Keratinocyte (primary cell): ENCODE data around the gene GATAD2B. TPM values are rescaled to one million over a fixed set of nuclear protein-coding genes. Genes with fewer than 3 reads are reported as not detected.

Experiments used
- DNase-seq: peaks from one replicate; pipeline ENCODE4 v3.0.0-alpha.2; 2011; ENCODE audit warnings: low read depth, missing footprints, low spot score
- FAIRE-seq: peaks from 2 replicates; lab custom pipeline; 2011; peaks lifted over from hg19 to GRCh38; lab: Jason Lieb, UNC
- H2AFZ ChIP-seq: 2 replicates; pipeline ENCODE4 v1.6.0; 2012; ENCODE audit warnings: low read length, control low read depth, inconsistent platforms; ENCODE audit not compliant: control insufficient read depth
- H3K27ac ChIP-seq: 2 replicates; pipeline ENCODE4 v1.5.1; 2011; ENCODE audit warnings: low read length; ENCODE audit not compliant: control insufficient read depth, insufficient read depth
- H3K27me3 ChIP-seq: 3 replicates; pipeline ENCODE4 v1.6.0; 2011; ENCODE audit warnings: low read length; ENCODE audit not compliant: control insufficient read depth, insufficient read depth; ENCODE audit errors: extremely low read depth
- H3K36me3 ChIP-seq, 2 experiments: 2 replicates in 1 of 2; 3 replicates in 1 of 2; pipeline ENCODE4 v1.5.1; 2011; ENCODE audit warnings: low read length in 2 of 2, mild to moderate bottlenecking in 1 of 2; ENCODE audit not compliant: control insufficient read depth in 2 of 2, insufficient read depth in 2 of 2; ENCODE audit errors: extremely low read depth in 1 of 2
- H3K4me1 ChIP-seq: 3 replicates; pipeline ENCODE4 v1.5.1; 2011; ENCODE audit warnings: low read length; ENCODE audit not compliant: control insufficient read depth, insufficient read depth; ENCODE audit errors: extremely low read depth
- H3K4me2 ChIP-seq: 3 replicates; pipeline ENCODE4 v1.6.0; 2011; ENCODE audit warnings: low read depth, low read length; ENCODE audit not compliant: control insufficient read depth, insufficient read depth; ENCODE audit errors: extremely low read depth
- H3K4me3 ChIP-seq, 3 experiments: fragments of 200-600 bp in 1 of 3; sonication (generic) in 1 of 3; 2 replicates in 2 of 3; 3 replicates in 1 of 3; pipeline ENCODE4 v1.5.1; 2011 to 2016; ENCODE audit warnings: low read length in 3 of 3, mild to moderate bottlenecking in 3 of 3, control low read depth in 2 of 3, inconsistent platforms in 1 of 3, low read depth in 1 of 3, mixed read lengths in 1 of 3, mixed run types in 1 of 3, moderate library complexity in 1 of 3; ENCODE audit not compliant: control insufficient read depth in 2 of 3, insufficient read depth in 2 of 3; ENCODE audit errors: extremely low read depth in 1 of 3
- H3K79me2 ChIP-seq: 2 replicates; pipeline ENCODE4 v1.6.0; 2012; ENCODE audit warnings: low read length; ENCODE audit not compliant: control insufficient read depth, insufficient read depth
- H3K9ac ChIP-seq: 3 replicates; pipeline ENCODE4 v1.6.0; 2011; ENCODE audit warnings: low read length; ENCODE audit not compliant: control insufficient read depth, insufficient read depth; ENCODE audit errors: extremely low read depth
- H3K9me1 ChIP-seq: 3 replicates; pipeline ENCODE4 v1.6.0; 2011; ENCODE audit warnings: low read length; ENCODE audit not compliant: control insufficient read depth, insufficient read depth; ENCODE audit errors: extremely low read depth
- H3K9me3 ChIP-seq: 2 replicates; pipeline ENCODE4 v1.5.1; 2012; ENCODE audit warnings: low read depth, low read length; ENCODE audit not compliant: control insufficient read depth
- H4K20me1 ChIP-seq: 3 replicates; pipeline ENCODE4 v1.6.0; 2011; ENCODE audit warnings: low read length; ENCODE audit not compliant: control insufficient read depth, insufficient read depth; ENCODE audit errors: extremely low read depth
- EZH2 ChIP-seq: IDR thresholded peaks from one replicate; pipeline ENCODE4 v1.6.1; 2012; ENCODE audit warnings: inconsistent platforms, mild to moderate bottlenecking, low read length, moderate library complexity
- dilution Hi-C: fragments of 300-500 bp; cut with MboI; formaldehyde crosslinking; loops from one replicate; pipeline ENCODE4 v1.7.0; 2020; ENCODE audit warnings: low sequenced_read_pairs; ENCODE audit not compliant: extremely low pct_ligation_motif_present
- polyA plus RNA-seq, 5 experiments: library from polyadenylated mRNA; depleted of rRNA in 3 of 5; stranded (reverse) in 3 of 5; stranded (forward) in 1 of 5; unstranded in 1 of 5; fragments of >200 nt; gene quantifications; 1 replicate in 1 of 5; 2 replicates in 3 of 5; 3 replicates in 1 of 5; pipeline versions ENCODE4 v1.2.1 to v1.2.3, GENCODE V29; 2011 to 2012; ENCODE audit warnings: missing spikeins in 2 of 5, low read depth in 1 of 5, low replicate concordance in 1 of 5
- TF ChIP-seq, protein P1 (sequence below), 3 experiments: IDR thresholded peaks in 1 of 3; conservative IDR thresholded peaks in 1 of 3; optimal IDR thresholded peaks in 1 of 3; 2 replicates in 2 of 3; 3 replicates in 1 of 3; pipeline versions ENCODE3 to v1.5.1; 2011; ENCODE audit warnings: low read length in 3 of 3, mild to moderate bottlenecking in 3 of 3, moderate library complexity in 2 of 3, control low read depth in 1 of 3, inconsistent platforms in 1 of 3; ENCODE audit not compliant: insufficient read depth in 2 of 3; ENCODE audit errors: extremely low read depth in 1 of 3

Gene GATAD2B
- polyA plus RNA-seq, 1 donor (not counting 4 experiments of a cell fraction or from before 2014, with no cell fraction given) = 6.1 TPM

- H3K27me3 ChIP-seq = no peaks in the 10 kb centered on the region
- no peak overlapping the region for H3K27ac ChIP-seq
- no peak for FAIRE-seq
- H3K79me2 ChIP-seq = peaks cover 75% of the 10 kb centered on the region
- dilution Hi-C loops = no loop called here
- H2AFZ ChIP-seq = no peak overlapping the region
- no peak overlapping the region for H3K9ac ChIP-seq
- peaks cover 11% of the 10 kb centered on the region for H4K20me1 ChIP-seq
- H3K36me3 ChIP-seq = no peaks in the 10 kb centered on the region
- no peak for TF ChIP-seq EZH2
- TF ChIP-seq, protein P1, sequence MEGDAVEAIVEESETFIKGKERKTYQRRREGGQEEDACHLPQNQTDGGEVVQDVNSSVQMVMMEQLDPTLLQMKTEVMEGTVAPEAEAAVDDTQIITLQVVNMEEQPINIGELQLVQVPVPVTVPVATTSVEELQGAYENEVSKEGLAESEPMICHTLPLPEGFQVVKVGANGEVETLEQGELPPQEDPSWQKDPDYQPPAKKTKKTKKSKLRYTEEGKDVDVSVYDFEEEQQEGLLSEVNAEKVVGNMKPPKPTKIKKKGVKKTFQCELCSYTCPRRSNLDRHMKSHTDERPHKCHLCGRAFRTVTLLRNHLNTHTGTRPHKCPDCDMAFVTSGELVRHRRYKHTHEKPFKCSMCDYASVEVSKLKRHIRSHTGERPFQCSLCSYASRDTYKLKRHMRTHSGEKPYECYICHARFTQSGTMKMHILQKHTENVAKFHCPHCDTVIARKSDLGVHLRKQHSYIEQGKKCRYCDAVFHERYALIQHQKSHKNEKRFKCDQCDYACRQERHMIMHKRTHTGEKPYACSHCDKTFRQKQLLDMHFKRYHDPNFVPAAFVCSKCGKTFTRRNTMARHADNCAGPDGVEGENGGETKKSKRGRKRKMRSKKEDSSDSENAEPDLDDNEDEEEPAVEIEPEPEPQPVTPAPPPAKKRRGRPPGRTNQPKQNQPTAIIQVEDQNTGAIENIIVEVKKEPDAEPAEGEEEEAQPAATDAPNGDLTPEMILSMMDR (optimal IDR thresholded peaks at IDR 0.05 in 1 of 3, IDR thresholded peaks at IDR 0.05 in 1 of 3, conservative IDR thresholded peaks at IDR 0.05 in 1 of 3; ENCODE audit: extremely low read depth in 1 of 3, insufficient read depth in 2 of 3, low read length in 3 of 3) = no peak
- no peak for DNase-seq
- H3K9me1 ChIP-seq = no peaks in the 10 kb centered on the region
- no peaks in the 10 kb centered on the region for H3K9me3 ChIP-seq
- H3K4me2 ChIP-seq = no peak overlapping the region
- H3K4me3 ChIP-seq = no peak overlapping the region
- peaks cover 16% of the 10 kb centered on the region for H3K4me1 ChIP-seq
Measured at GRCh38 chr1:153880024-153880423, 42.7 kb downstream of the GATAD2B start.

GRCh38 chr1:153877112-153877511 is 45.7 kb downstream of the GATAD2B start:
- Histone ChIP-seq H3K4me1 (peaks cover 14% of the 10 kb centered on the region), H4K20me1 (peaks cover 11% of the 10 kb centered on the region), H3K36me3 (no peaks in the 10 kb centered on the region), H3K4me2 (no peak overlapping the region), H3K27me3 (no peaks in the 10 kb centered on the region), H3K4me3 (no peak overlapping the region), H2AFZ (no peak overlapping the region), H3K27ac (no peak overlapping the region), H3K79me2 (peaks cover 67% of the 10 kb centered on the region), H3K9me3 (no peaks in the 10 kb centered on the region), H3K9ac (no peak overlapping the region), H3K9me1 (no peaks in the 10 kb centered on the region)
- DNase-seq (no peak), FAIRE-seq (no peak)
- no peak for TF ChIP-seq EZH2
- TF ChIP-seq, protein P1 (optimal IDR thresholded peaks at IDR 0.05 in 1 of 3, IDR thresholded peaks at IDR 0.05 in 1 of 3, conservative IDR thresholded peaks at IDR 0.05 in 1 of 3; ENCODE audit: extremely low read depth in 1 of 3, insufficient read depth in 2 of 3, low read length in 3 of 3) = no peak
- dilution Hi-C loops = no loop called here
